OCI-LY7 (cell line): ENCODE results near the gene BANF1. TPM values are rescaled to one million over a fixed set of nuclear protein-coding genes. Genes with fewer than 3 reads are reported as not detected.

Experiments used
- BruUV-seq: library from RNA; stranded (reverse); fragments of 400-500 nt; replicated peaks from 2 replicates; lab custom pipeline; 2021; lab: Mats Ljungman, UMichigan
- CTCF ChIA-PET: fragments of 300-600 bp; sonication (Branson Sonifier 250); formaldehyde crosslinking; loops from one replicate; lab custom pipeline; 2022; ENCODE audit warnings: antibody characterized with exemption; ENCODE audit not compliant: unreplicated experiment; lab: Charles Lee
- POLR2A ChIA-PET: fragments of 300-600 bp; sonication (Branson Sonifier 250); formaldehyde crosslinking; loops from one replicate; lab custom pipeline; 2022; ENCODE audit warnings: antibody characterized with exemption; lab: Charles Lee
- DNase-seq: peaks from one replicate; pipeline ENCODE4 v3.0.0-alpha.2; 2015; ENCODE audit warnings: low spot score
- H2AFZ ChIP-seq: fragments of 200-600 bp; sonication (generic), shearing (Covaris generic); 2 replicates; pipeline ENCODE4 v1.6.1; 2014; ENCODE audit warnings: mild to moderate bottlenecking, antibody characterized with exemption, low read length, moderate library complexity
- H3K27ac ChIP-seq: fragments of 200-600 bp; sonication (generic); 2 replicates; pipeline ENCODE4 v1.5.1; 2014; ENCODE audit warnings: mixed run types, low read depth, mild to moderate bottlenecking, moderate library complexity, low read length, inconsistent platforms; ENCODE audit not compliant: poor library complexity, severe bottlenecking
- H3K36me3 ChIP-seq: fragments of 200-600 bp; sonication (generic); 2 replicates; pipeline ENCODE4 v1.6.1; 2014; ENCODE audit warnings: mild to moderate bottlenecking, antibody characterized with exemption, low read length, moderate library complexity, mixed read lengths; ENCODE audit not compliant: insufficient read depth
- H3K4me1 ChIP-seq: fragments of 200-600 bp; sonication (generic); 2 replicates; pipeline ENCODE4 v1.5.1; 2014; ENCODE audit warnings: mild to moderate bottlenecking, low read length; ENCODE audit not compliant: insufficient read depth, poor library complexity, severe bottlenecking
- H3K4me2 ChIP-seq: fragments of 200-600 bp; sonication (generic); 2 replicates; pipeline ENCODE4 v1.6.1; 2014; ENCODE audit warnings: mild to moderate bottlenecking, low read length
- H3K4me3 ChIP-seq: fragments of 200-600 bp; sonication (generic); 2 replicates; pipeline ENCODE4 v1.5.1; 2014; ENCODE audit warnings: mild to moderate bottlenecking, low read depth, low read length; ENCODE audit not compliant: poor library complexity, severe bottlenecking
- H3K79me2 ChIP-seq: fragments of 200-600 bp; sonication (generic); 2 replicates; pipeline ENCODE4 v1.6.1; 2016; ENCODE audit warnings: low read depth, mild to moderate bottlenecking, low read length, moderate library complexity, mixed read lengths; ENCODE audit not compliant: insufficient read depth
- H3K9me2 ChIP-seq: fragments of 200-600 bp; sonication (generic); 2 replicates; pipeline ENCODE4 v1.6.1; 2016; ENCODE audit warnings: mild to moderate bottlenecking, low read length, mixed read lengths; ENCODE audit not compliant: insufficient read depth
- H3K9me3 ChIP-seq: fragments of 200-600 bp; sonication (generic); 2 replicates; pipeline ENCODE4 v1.6.1; 2014; ENCODE audit warnings: mild to moderate bottlenecking, mixed run types, low read length, mixed read lengths
- H4K20me1 ChIP-seq: fragments of 200-600 bp; sonication (generic); 2 replicates; pipeline ENCODE4 v1.6.1; 2014; ENCODE audit warnings: mild to moderate bottlenecking, antibody characterized with exemption, low read length, moderate library complexity, mixed read lengths; ENCODE audit not compliant: insufficient read depth
- CTCF ChIP-seq: fragments of 200-600 bp; sonication (generic); conservative IDR thresholded peaks from 2 replicates; pipeline ENCODE4 v1.5.1; 2014; ENCODE audit warnings: mild to moderate bottlenecking, antibody characterized with exemption, low read length, moderate library complexity, mixed read lengths
- EZH2phosphoT487 ChIP-seq: fragments of 200-600 bp; sonication (generic); IDR thresholded peaks from 2 replicates; pipeline ENCODE4 v1.6.1; 2018; ENCODE audit warnings: low read depth, borderline replicate concordance, mild to moderate bottlenecking, mixed run types, antibody characterized with exemption, low read length, moderate library complexity, mixed read lengths
- intact Hi-C: fragments of 100-400 bp; cut with micrococcal nuclease; formaldehyde crosslinking; loops from one replicate; pipeline ENCODE4 v1.10.0; 2022; ENCODE audit not compliant: unreplicated experiment
- total RNA-seq, 2 experiments: library from RNA; depleted of rRNA in 1 of 2; stranded (reverse); fragments of >200 nt in 1 of 2; shearing (Covaris generic) in 1 of 2; gene quantifications; 2 replicates each; pipeline ENCODE4 v1.2.3, GENCODE V29; 2014 to 2022

The BANF1 gene
- total RNA-seq, 2 experiments from 2014 or later, result 82.2 to 317 TPM

GRCh38 chr11:65954771-65955170 is 47.5 kb upstream of the BANF1 start:
- BruUV-seq, result no TSS peak
- H3K9me2 ChIP-seq, result no peaks in the 10 kb centered on the region
- no peaks in the 10 kb centered on the region for H3K9me3 ChIP-seq
- no peaks in the 10 kb centered on the region for H3K36me3 ChIP-seq
- no peak overlapping the region for H2AFZ ChIP-seq
- peaks cover 11% of the 10 kb centered on the region for H3K4me1 ChIP-seq
- intact Hi-C loops, result no loop called here
- POLR2A ChIA-PET, result interaction anchor here (0.6 to 0.7 kb wide), 4 partner anchors 60 to 262 kb away, joined by 3 to 6 read pairs (median 4); partner anchors contain the start of genes CCDC85B and FIBP
- no peak overlapping the region for H3K27ac ChIP-seq
- H3K79me2 ChIP-seq, result no peaks in the 10 kb centered on the region
- TF ChIP-seq EZH2phosphoT487 (no peak), CTCF (no peak)
- no peak for DNase-seq
- no peaks in the 10 kb centered on the region for H4K20me1 ChIP-seq
- CTCF ChIA-PET, result no interaction called here
- H3K4me2 ChIP-seq, result no peak overlapping the region
- no peak overlapping the region for H3K4me3 ChIP-seq

DNA sequence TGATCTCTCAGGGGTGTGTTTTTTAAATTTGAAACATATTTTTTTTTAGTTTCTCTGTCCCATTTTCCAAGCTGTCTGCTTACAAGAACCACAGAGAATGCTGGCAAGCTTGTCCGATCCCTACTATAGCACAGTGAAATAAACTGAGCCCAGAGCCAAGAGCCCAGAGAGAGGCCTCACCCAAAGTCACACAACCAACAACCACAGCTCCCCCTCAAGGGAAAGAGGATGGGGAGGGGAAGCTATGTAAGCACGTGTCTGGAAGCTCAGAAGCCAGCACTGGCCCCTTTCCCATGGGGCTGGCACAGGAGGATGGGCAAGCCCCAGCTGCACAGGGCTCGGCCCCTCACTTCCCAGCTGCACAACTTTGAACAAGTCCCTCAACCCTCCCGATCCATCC is 44.0 kb upstream of the BANF1 start:
- no peak for DNase-seq
- no TSS peak for BruUV-seq
- Histone ChIP-seq H3K4me3 (no peak overlapping the region), H3K36me3 (no peaks in the 10 kb centered on the region), H3K79me2 (peaks cover 18% of the 10 kb centered on the region), H3K27ac (no peak overlapping the region), H4K20me1 (peaks cover 7% of the 10 kb centered on the region; the same call in 1 of the 2 replicates), H3K9me3 (no peaks in the 10 kb centered on the region), H3K9me2 (no peaks in the 10 kb centered on the region), H3K4me1 (peaks cover 26% of the 10 kb centered on the region), H3K4me2 (no peak overlapping the region), H2AFZ (no peak overlapping the region)
- ChIA-PET CTCF (interaction anchor here (0.5 kb wide), 1 partner anchor 69 kb away, joined by 3 read pairs; no protein-coding TSS in a partner anchor), POLR2A (interaction anchor here (0.7 kb wide), 2 partner anchors 247 to 351 kb away, joined by 3 read pairs; no protein-coding TSS in a partner anchor)
- TF ChIP-seq CTCF (no peak), EZH2phosphoT487 (no peak)
- intact Hi-C loops, result no loop called here

DNA sequence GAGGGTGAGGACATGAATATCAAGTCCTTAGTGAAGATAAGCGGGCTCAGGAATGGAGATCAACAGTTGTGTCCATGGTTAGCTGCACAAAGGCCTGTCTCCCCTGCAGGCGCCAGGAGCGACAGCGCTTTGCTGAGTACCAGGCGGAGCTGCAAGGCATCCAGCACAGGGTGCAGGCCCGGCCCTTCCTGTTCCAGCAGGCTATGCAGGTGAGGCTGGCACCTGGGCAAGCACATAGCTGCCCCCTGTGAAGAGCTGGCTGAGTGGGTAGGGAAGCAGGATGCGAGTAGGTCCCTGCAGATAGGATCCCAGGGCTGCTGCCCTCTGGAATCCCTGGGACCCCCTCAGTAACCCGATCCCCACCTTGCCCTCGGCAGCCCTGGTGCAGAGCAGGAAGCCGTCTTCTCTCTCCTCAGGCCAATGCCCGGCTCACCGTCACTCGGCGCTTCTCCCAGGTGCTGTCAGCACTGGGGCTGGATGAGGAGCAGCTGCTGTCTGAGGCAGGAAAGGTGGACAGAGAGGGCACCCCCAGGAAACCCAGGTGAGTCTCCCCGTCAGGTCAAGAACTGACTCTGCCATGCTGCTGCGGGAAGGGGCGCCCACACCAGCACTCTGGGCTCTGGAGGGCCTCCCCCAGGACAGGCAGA is 43.4 kb upstream of the BANF1 start:
- no peak overlapping the region for H3K27ac ChIP-seq
- H3K79me2 ChIP-seq, result peaks cover 23% of the 10 kb centered on the region
- intact Hi-C loops, result no loop called here
- no peak overlapping the region for H3K4me3 ChIP-seq
- H3K9me3 ChIP-seq, result no peaks in the 10 kb centered on the region
- H3K4me1 ChIP-seq, result peaks cover 27% of the 10 kb centered on the region
- BruUV-seq, result no TSS peak
- ChIA-PET CTCF (no interaction called here), POLR2A (interaction anchor here (0.7 kb wide), 2 partner anchors 248 to 351 kb away, joined by 3 read pairs; no protein-coding TSS in a partner anchor)
- peaks cover 2% of the 10 kb centered on the region; the same call in 1 of the 2 replicates for H3K36me3 ChIP-seq
- no peaks in the 10 kb centered on the region for H3K9me2 ChIP-seq
- DNase-seq, result no peak
- TF ChIP-seq EZH2phosphoT487, result no peak
- TF ChIP-seq CTCF, result no peak
- H2AFZ ChIP-seq, result no peak overlapping the region
- peaks cover 7% of the 10 kb centered on the region; the same call in 1 of the 2 replicates for H4K20me1 ChIP-seq
- no peak overlapping the region for H3K4me2 ChIP-seq
